HepG2 (cell line): ENCODE data around the gene KLF11. TPM values are rescaled to one million over a fixed set of nuclear protein-coding genes. Genes with fewer than 3 reads are reported as not detected.

Source experiments
- AGO2 ChIP-seq: fragments of 200-400 bp; formaldehyde crosslinking; optimal IDR thresholded peaks from 2 replicates; pipeline ENCODE3; 2017; ENCODE audit warnings: mild to moderate bottlenecking, low read depth, low read length, moderate library complexity
- CBFB ChIP-seq: sonication (generic); formaldehyde crosslinking; IDR thresholded peaks from 2 replicates; pipeline ENCODE4 v1.4.0; 2020; ENCODE audit warnings: missing genetic modification reagents
- HIVEP1 ChIP-seq: sonication (generic); formaldehyde crosslinking; IDR thresholded peaks from 2 replicates; pipeline ENCODE4 v1.4.0; 2020; ENCODE audit warnings: mild to moderate bottlenecking, missing genetic modification reagents
- HOXA7 ChIP-seq: sonication (generic); formaldehyde crosslinking; IDR thresholded peaks from 2 replicates; pipeline ENCODE4 v1.8.1; 2022; ENCODE audit warnings: mild to moderate bottlenecking, missing genetic modification reagents, moderate library complexity
- KLF15 ChIP-seq: sonication (generic); formaldehyde crosslinking; IDR thresholded peaks from 2 replicates; pipeline ENCODE4 v1.8.1; 2023; ENCODE audit warnings: borderline replicate concordance, mild to moderate bottlenecking, inconsistent platforms, missing genetic modification reagents, mixed read lengths
- MBD4 ChIP-seq: IDR thresholded peaks from 2 replicates; pipeline ENCODE4 v1.6.1; 2012; ENCODE audit warnings: low read length, inconsistent platforms, borderline replicate concordance
- MEIS1 ChIP-seq: sonication (generic); formaldehyde crosslinking; IDR thresholded peaks from 2 replicates; pipeline ENCODE4 v1.9.0; 2021; ENCODE audit warnings: mild to moderate bottlenecking, missing genetic modification reagents, moderate library complexity, borderline replicate concordance
- POLR2G ChIP-seq: fragments of 200-400 bp; formaldehyde crosslinking; IDR thresholded peaks from 2 replicates; pipeline ENCODE4 v1.6.1; 2018; ENCODE audit warnings: mild to moderate bottlenecking, low read depth, low read length, moderate library complexity
- PTBP1 ChIP-seq: fragments of 200-400 bp; formaldehyde crosslinking; IDR thresholded peaks from 2 replicates; pipeline ENCODE4 v1.6.1; 2018; ENCODE audit warnings: low read length, low read depth; ENCODE audit not compliant: poor library complexity, severe bottlenecking
- SP1 ChIP-seq, 2 experiments: fragments of 450-650 bp in 1 of 2; sonication (generic) in 1 of 2; formaldehyde crosslinking in 1 of 2; IDR thresholded peaks; 2 replicates each; pipeline versions ENCODE4 v1.4.0 to v1.6.1; 2016 to 2020; ENCODE audit warnings: missing genetic modification reagents in 1 of 2
- TMF1 ChIP-seq: sonication (generic); formaldehyde crosslinking; IDR thresholded peaks from 2 replicates; pipeline ENCODE4 v1.8.1; 2022; ENCODE audit warnings: low read depth, missing genetic modification reagents
- YEATS2 ChIP-seq: sonication (generic); formaldehyde crosslinking; IDR thresholded peaks from 2 replicates; pipeline ENCODE4 v1.4.0; 2020; ENCODE audit warnings: missing genetic modification reagents, borderline replicate concordance
- ZC3H4 ChIP-seq: sonication (generic); formaldehyde crosslinking; IDR thresholded peaks from 2 replicates; pipeline ENCODE4 v1.4.0; 2020; ENCODE audit warnings: missing genetic modification reagents, borderline replicate concordance
- ZNF235 ChIP-seq: sonication (generic); formaldehyde crosslinking; IDR thresholded peaks from 2 replicates; pipeline ENCODE4 v1.8.1; 2023; ENCODE audit warnings: mild to moderate bottlenecking, missing genetic modification reagents, borderline replicate concordance
- ZNF33B ChIP-seq: sonication (generic); formaldehyde crosslinking; IDR thresholded peaks from 2 replicates; pipeline ENCODE4 v1.5.1; 2020; ENCODE audit warnings: mild to moderate bottlenecking, missing genetic modification reagents
- ZNF484 ChIP-seq: sonication (generic); formaldehyde crosslinking; IDR thresholded peaks from 2 replicates; pipeline ENCODE4 v1.5.1; 2020; ENCODE audit warnings: mild to moderate bottlenecking, low read depth, missing genetic modification reagents, borderline replicate concordance
- ZSCAN12 ChIP-seq: sonication (generic); formaldehyde crosslinking; IDR thresholded peaks from 2 replicates; pipeline ENCODE4 v1.9.0; 2021; ENCODE audit warnings: mild to moderate bottlenecking, missing genetic modification reagents
- polyA plus RNA-seq, 8 experiments: library from polyadenylated mRNA; depleted of rRNA in 3 of 8; stranded (reverse) in 7 of 8; unstranded in 1 of 8; fragments of >200 nt; fragmentation: Illumina TruSeq in 4 of 8; extraction: Trizol in 4 of 8; gene quantifications; 2 replicates each; pipeline versions ENCODE4 v1.2.1 to v1.2.3, GENCODE V29; 2011 to 2016; ENCODE audit warnings: low read depth in 4 of 8, missing spikeins in 1 of 8, mixed read lengths in 1 of 8; ENCODE audit not compliant: insufficient read depth in 1 of 8
- total RNA-seq, 5 experiments: library from RNA; depleted of rRNA; stranded (reverse); fragments of >200 nt; fragmentation: Illumina TruSeq; extraction: Trizol; gene quantifications; 2 replicates each; pipeline ENCODE4 v1.2.3, GENCODE V29; 2016; ENCODE audit warnings: low read depth in 1 of 5
- TF ChIP-seq, protein P1 (sequence below), 2 experiments: sonication (generic) in 1 of 2; formaldehyde crosslinking in 1 of 2; IDR thresholded peaks; 2 replicates each; pipeline versions ENCODE4 v1.4.0 to v1.6.1; 2016 to 2020; ENCODE audit warnings: borderline replicate concordance in 1 of 2, low read depth in 1 of 2, mild to moderate bottlenecking in 1 of 2, missing genetic modification reagents in 1 of 2
- TF ChIP-seq, protein P2 (sequence below): sonication (generic); formaldehyde crosslinking; IDR thresholded peaks from 2 replicates; pipeline ENCODE4 v1.5.0; 2020; ENCODE audit warnings: mild to moderate bottlenecking, missing genetic modification reagents
- TF ChIP-seq, protein P3 (sequence below): IDR thresholded peaks from 2 replicates; pipeline ENCODE4 v1.6.1; 2016
- TF ChIP-seq, protein P4 (sequence below): sonication (generic); formaldehyde crosslinking; IDR thresholded peaks from 2 replicates; pipeline ENCODE4 v1.4.0; 2020; ENCODE audit warnings: mild to moderate bottlenecking, missing genetic modification reagents

Gene KLF11
- total and polyA plus RNA-seq, 2 of the 13 experiments (the other 11 are each of a cell fraction or from before 2014, with no cell fraction given), result 2.5 to 11.8 TPM

DNA sequence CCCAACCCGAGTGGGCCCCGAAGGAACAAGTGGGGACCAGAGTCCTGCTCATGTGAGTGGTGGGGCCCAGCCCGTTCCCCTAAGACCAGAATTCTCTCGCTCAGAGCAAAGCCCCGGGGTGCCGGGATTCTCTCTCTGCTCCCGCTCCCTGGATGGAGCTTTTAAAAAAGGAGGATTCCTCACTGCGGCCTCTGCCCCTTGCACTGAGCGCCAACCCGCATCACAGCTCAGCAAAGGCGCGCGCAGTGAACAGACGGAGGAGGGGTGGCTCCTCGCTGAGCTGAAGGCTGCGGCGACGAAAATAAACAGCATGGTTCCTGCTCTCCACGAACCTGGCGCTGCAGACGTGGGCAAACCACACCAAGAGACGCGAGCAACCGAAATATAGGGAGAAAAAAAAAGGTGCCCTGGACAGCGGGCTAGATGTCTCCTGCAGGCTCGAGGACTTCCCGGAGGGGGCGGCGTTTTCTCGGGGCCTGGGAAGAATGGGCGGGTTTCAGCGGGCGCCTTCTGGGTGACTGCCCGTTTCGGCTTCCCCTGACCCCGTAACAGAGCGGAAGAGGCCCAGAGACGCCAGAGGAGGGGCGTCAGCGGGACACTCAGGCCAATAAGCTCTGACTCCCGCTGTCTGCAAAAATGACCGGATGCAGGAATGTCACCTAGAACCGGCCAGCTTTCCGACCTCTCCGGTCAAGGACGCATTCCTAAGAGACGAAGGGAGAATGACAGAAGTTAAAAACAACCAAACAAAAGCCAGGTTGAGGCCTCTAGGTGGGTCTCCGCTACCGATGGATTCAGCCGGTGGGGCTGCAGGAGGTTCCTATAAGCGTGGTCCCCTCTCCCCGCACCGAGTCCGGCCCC lies 819 bp upstream of the KLF11 start (continued):
- TF ChIP-seq, protein P1, sequence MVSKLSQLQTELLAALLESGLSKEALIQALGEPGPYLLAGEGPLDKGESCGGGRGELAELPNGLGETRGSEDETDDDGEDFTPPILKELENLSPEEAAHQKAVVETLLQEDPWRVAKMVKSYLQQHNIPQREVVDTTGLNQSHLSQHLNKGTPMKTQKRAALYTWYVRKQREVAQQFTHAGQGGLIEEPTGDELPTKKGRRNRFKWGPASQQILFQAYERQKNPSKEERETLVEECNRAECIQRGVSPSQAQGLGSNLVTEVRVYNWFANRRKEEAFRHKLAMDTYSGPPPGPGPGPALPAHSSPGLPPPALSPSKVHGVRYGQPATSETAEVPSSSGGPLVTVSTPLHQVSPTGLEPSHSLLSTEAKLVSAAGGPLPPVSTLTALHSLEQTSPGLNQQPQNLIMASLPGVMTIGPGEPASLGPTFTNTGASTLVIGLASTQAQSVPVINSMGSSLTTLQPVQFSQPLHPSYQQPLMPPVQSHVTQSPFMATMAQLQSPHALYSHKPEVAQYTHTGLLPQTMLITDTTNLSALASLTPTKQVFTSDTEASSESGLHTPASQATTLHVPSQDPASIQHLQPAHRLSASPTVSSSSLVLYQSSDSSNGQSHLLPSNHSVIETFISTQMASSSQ (IDR thresholded peaks at IDR 0.05; ENCODE audit: low read depth), result no peak
- TF ChIP-seq, protein P1 (CRISPR knock-in tag; IDR thresholded peaks at IDR 0.05; ENCODE audit: borderline replicate concordance), result no peak
- no peak for TF ChIP-seq HIVEP1
- no peak for TF ChIP-seq ZNF484
- TF ChIP-seq TMF1 (CRISPR knock-in tag), result no peak
- peak; percentile 8; the same call in 1 of the 2 replicates for TF ChIP-seq ZNF235 (CRISPR knock-in tag)
- TF ChIP-seq CBFB (CRISPR knock-in tag), result 0 out of 2 replicates have a peak, but pooled peaks have one; percentile 6
- TF ChIP-seq MBD4, result no peak
- TF ChIP-seq ZSCAN12 (CRISPR knock-in tag), result no peak
- no peak for TF ChIP-seq HOXA7 (CRISPR knock-in tag)
- TF ChIP-seq AGO2, result no peak
- TF ChIP-seq PTBP1, result no peak
- TF ChIP-seq, protein P2, sequence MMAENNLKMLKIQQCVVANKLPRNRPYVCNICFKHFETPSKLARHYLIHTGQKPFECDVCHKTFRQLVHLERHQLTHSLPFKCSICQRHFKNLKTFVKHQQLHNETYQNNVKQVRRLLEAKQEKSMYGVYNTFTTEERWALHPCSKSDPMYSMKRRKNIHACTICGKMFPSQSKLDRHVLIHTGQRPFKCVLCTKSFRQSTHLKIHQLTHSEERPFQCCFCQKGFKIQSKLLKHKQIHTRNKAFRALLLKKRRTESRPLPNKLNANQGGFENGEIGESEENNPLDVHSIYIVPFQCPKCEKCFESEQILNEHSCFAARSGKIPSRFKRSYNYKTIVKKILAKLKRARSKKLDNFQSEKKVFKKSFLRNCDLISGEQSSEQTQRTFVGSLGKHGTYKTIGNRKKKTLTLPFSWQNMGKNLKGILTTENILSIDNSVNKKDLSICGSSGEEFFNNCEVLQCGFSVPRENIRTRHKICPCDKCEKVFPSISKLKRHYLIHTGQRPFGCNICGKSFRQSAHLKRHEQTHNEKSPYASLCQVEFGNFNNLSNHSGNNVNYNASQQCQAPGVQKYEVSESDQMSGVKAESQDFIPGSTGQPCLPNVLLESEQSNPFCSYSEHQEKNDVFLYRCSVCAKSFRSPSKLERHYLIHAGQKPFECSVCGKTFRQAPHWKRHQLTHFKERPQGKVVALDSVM (CRISPR knock-in tag), result no peak
- TF ChIP-seq MEIS1 (CRISPR knock-in tag), result peak; percentile 36; the same call in 1 of the 2 replicates
- no peak for TF ChIP-seq SP1 (IDR thresholded peaks at IDR 0.05)
- 0 out of 2 replicates have a peak, but pooled peaks have one; percentile 20 for TF ChIP-seq SP1 (CRISPR knock-in tag; IDR thresholded peaks at IDR 0.05)
- no peak for TF ChIP-seq ZNF33B
- TF ChIP-seq ZC3H4 (CRISPR knock-in tag), result no peak
- TF ChIP-seq POLR2G, result no peak
- TF ChIP-seq, protein P3, sequence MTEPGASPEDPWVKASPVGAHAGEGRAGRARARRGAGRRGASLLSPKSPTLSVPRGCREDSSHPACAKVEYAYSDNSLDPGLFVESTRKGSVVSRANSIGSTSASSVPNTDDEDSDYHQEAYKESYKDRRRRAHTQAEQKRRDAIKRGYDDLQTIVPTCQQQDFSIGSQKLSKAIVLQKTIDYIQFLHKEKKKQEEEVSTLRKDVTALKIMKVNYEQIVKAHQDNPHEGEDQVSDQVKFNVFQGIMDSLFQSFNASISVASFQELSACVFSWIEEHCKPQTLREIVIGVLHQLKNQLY, result no peak
- TF ChIP-seq, protein P4, sequence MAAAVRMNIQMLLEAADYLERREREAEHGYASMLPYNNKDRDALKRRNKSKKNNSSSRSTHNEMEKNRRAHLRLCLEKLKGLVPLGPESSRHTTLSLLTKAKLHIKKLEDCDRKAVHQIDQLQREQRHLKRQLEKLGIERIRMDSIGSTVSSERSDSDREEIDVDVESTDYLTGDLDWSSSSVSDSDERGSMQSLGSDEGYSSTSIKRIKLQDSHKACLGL (CRISPR knock-in tag), result 0 out of 2 replicates have a peak, but pooled peaks have one; percentile 3
- no peak for TF ChIP-seq YEATS2 (CRISPR knock-in tag)
- TF ChIP-seq KLF15, result no peak
